Uterus (tissue), 2 donors: Measurements from ENCODE around the gene RET.

Experiments used
- CTCF ChIP-seq, 4 experiments: fragments of 200-600 bp in 2 of 4; fragments of 450-650 bp in 2 of 4; sonication (generic) in 2 of 4; IDR thresholded peaks; one replicate each; pipeline ENCODE4 v1.5.1; 2016 to 2019; ENCODE audit warnings: antibody characterized with exemption in 4 of 4, mild to moderate bottlenecking in 2 of 4, moderate library complexity in 1 of 4
- POLR2A ChIP-seq, 2 donors: fragments of 450-650 bp; IDR thresholded peaks; one replicate each; pipeline ENCODE4 v1.6.1; 2016; ENCODE audit warnings: antibody characterized with exemption in 2 of 2, mild to moderate bottlenecking in 1 of 2, moderate library complexity in 1 of 2

DNA sequence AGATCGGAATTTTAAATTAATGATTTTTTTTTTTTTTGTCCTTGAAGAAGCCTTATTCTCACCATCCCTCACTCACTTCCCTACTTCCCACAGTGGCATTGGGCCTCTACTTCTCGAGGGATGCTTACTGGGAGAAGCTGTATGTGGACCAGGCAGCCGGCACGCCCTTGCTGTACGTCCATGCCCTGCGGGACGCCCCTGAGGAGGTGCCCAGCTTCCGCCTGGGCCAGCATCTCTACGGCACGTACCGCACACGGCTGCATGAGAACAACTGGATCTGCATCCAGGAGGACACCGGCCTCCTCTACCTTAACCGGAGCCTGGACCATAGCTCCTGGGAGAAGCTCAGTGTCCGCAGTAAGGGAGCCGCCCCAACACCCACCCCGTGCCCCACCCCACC lies 23.5 kb downstream of the RET start:
- no peak for TF ChIP-seq CTCF (IDR thresholded peaks at IDR 0.05)
- no peak for TF ChIP-seq POLR2A (IDR thresholded peaks at IDR 0.05)
